DOHH2 (cell line): ENCODE results near the gene MOV10.

Experiments used
- CTCF ChIP-seq: fragments of 200-600 bp; sonication (generic); IDR thresholded peaks from one replicate; pipeline ENCODE4 v1.5.1; 2014; ENCODE audit warnings: antibody characterized with exemption, mild to moderate bottlenecking, low read depth, low read length; ENCODE audit not compliant: poor library complexity, severe bottlenecking
- EZH2phosphoT487 ChIP-seq: fragments of 200-600 bp; sonication (generic); IDR thresholded peaks from 2 replicates; pipeline ENCODE4 v1.6.1; 2017; ENCODE audit warnings: borderline replicate concordance, mild to moderate bottlenecking, antibody characterized with exemption, low read length, moderate library complexity, mixed read lengths

DNA sequence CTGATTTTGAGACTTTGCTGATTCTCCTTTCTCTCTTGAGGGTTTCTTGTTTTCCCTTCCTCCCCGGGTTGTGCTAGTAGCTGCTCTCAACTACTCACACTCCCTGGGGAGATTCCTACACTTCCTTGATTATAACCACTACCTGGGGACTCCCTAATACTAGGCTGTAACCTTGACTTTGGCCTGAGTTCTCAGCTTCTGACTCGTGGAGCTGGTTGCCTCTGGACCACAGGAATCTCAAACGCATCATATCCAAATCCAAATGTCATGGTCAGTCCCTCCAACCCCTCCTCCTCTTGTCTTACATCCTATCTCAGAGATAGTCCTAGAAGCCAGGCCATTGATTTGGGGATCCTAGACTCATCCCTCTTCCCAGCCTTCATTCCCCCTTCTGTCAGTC, 12.0 kb downstream of the MOV10 start:
- TF ChIP-seq CTCF, result no peak
- no peak for TF ChIP-seq EZH2phosphoT487
